WTC11 (cell line): Measurements from ENCODE around the gene RIMBP2. TPM values are rescaled to one million over a fixed set of nuclear protein-coding genes. Genes with fewer than 3 reads are reported as not detected.

ENCODE experiments used
- ATAC-seq: fragments of 200-7000 bp; cut with Tn5 transposase; 2 replicates; pipeline ENCODE4 v1.10.0; 2021; ENCODE audit warnings: mild to moderate bottlenecking, moderate library complexity
- CTCF ChIA-PET: fragments of 300-600 bp; sonication (Branson Sonifier 250); formaldehyde crosslinking; loops from one replicate; lab custom pipeline; 2021; ENCODE audit warnings: antibody characterized with exemption; lab: Charles Lee
- POLR2A ChIA-PET: fragments of 350-600 bp; sonication (Branson Sonifier 250); formaldehyde crosslinking; loops from one replicate; lab custom pipeline; 2021; ENCODE audit warnings: antibody characterized with exemption; lab: Charles Lee
- DNase-seq: peaks from one replicate; pipeline ENCODE4 v3.0.0; 2021; ENCODE audit warnings: low spot score
- H3K27ac Mint-ChIP-seq: 2 replicates; pipeline ENCODE4 v1.8.0; 2021; ENCODE audit warnings: mixed read lengths
- H3K27me3 Mint-ChIP-seq: 2 replicates; pipeline ENCODE4 v1.8.0; 2021; ENCODE audit warnings: low read depth, mild to moderate bottlenecking, moderate library complexity, mixed read lengths
- H3K36me3 Mint-ChIP-seq: 2 replicates; pipeline ENCODE4 v1.8.0; 2021; ENCODE audit warnings: mixed read lengths
- H3K4me1 Mint-ChIP-seq: 2 replicates; pipeline ENCODE4 v1.8.0; 2022; ENCODE audit warnings: mixed read lengths
- H3K4me3 Mint-ChIP-seq: 2 replicates; pipeline ENCODE4 v1.8.0; 2021; ENCODE audit warnings: mild to moderate bottlenecking, moderate library complexity, mixed read lengths
- H3K9me3 Mint-ChIP-seq: 2 replicates; pipeline ENCODE4 v1.8.0; 2021; ENCODE audit warnings: mixed read lengths
- ATF6 ChIP-seq: sonication (generic); formaldehyde crosslinking; IDR thresholded peaks from 2 replicates; pipeline ENCODE4 v1.8.1; 2023; ENCODE audit warnings: mild to moderate bottlenecking, missing genetic modification reagents
- CDX4 ChIP-seq: fragments of 250-450 bp; sonication (Bioruptor Pico); IDR thresholded peaks from 2 replicates; pipeline ENCODE4 v1.9.0; 2021; ENCODE audit warnings: moderate library complexity, mild to moderate bottlenecking, inconsistent platforms, borderline replicate concordance
- E2F5 ChIP-seq: sonication (generic); formaldehyde crosslinking; IDR thresholded peaks from 2 replicates; pipeline ENCODE4 v1.8.1; 2022; ENCODE audit warnings: mild to moderate bottlenecking, moderate library complexity, missing genetic modification reagents
- ETV6 ChIP-seq: sonication (generic); formaldehyde crosslinking; IDR thresholded peaks from 2 replicates; pipeline ENCODE4 v1.8.1; 2022; ENCODE audit warnings: mild to moderate bottlenecking, missing genetic modification reagents
- FOXJ3 ChIP-seq: sonication (generic); formaldehyde crosslinking; IDR thresholded peaks from 2 replicates; pipeline ENCODE4 v1.9.0; 2021; ENCODE audit warnings: missing genetic modification reagents, mild to moderate bottlenecking, borderline replicate concordance
- FOXP4 ChIP-seq: sonication (generic); formaldehyde crosslinking; IDR thresholded peaks from 2 replicates; pipeline ENCODE4 v1.8.0; 2022; ENCODE audit warnings: mild to moderate bottlenecking, missing genetic modification reagents
- GRHL2 ChIP-seq: fragments of 250-450 bp; sonication (Bioruptor Pico); IDR thresholded peaks from 2 replicates; pipeline ENCODE4 v1.8.0; 2022; ENCODE audit warnings: mild to moderate bottlenecking, moderate library complexity; ENCODE audit not compliant: insufficient replicate concordance, severe bottlenecking
- HMGA2 ChIP-seq: fragments of 250-450 bp; sonication (Bioruptor Pico); IDR thresholded peaks from 2 replicates; pipeline ENCODE4 v1.4.0; 2021; ENCODE audit warnings: mild to moderate bottlenecking, moderate library complexity
- IRF1 ChIP-seq: sonication (generic); formaldehyde crosslinking; IDR thresholded peaks from 2 replicates; pipeline ENCODE4 v1.8.0; 2023; ENCODE audit warnings: missing genetic modification reagents
- JUN ChIP-seq: sonication (generic); formaldehyde crosslinking; IDR thresholded peaks from 2 replicates; pipeline ENCODE4 v1.8.0; 2023; ENCODE audit warnings: mild to moderate bottlenecking, missing genetic modification reagents
- KAT7 ChIP-seq: sonication (generic); formaldehyde crosslinking; IDR thresholded peaks from 2 replicates; pipeline ENCODE4 v1.8.1; 2023; ENCODE audit warnings: missing genetic modification reagents, mild to moderate bottlenecking, borderline replicate concordance
- MLX ChIP-seq: sonication (generic); formaldehyde crosslinking; IDR thresholded peaks from 2 replicates; pipeline ENCODE4 v1.8.1; 2023; ENCODE audit warnings: mild to moderate bottlenecking, missing genetic modification reagents, moderate library complexity
- NFE2L1 ChIP-seq: sonication (generic); formaldehyde crosslinking; IDR thresholded peaks from 2 replicates; pipeline ENCODE4 v1.8.1; 2023; ENCODE audit warnings: missing genetic modification reagents
- NFYB ChIP-seq: sonication (generic); formaldehyde crosslinking; conservative IDR thresholded peaks from 2 replicates; pipeline ENCODE4 v1.8.0; 2022; ENCODE audit warnings: low read depth, missing genetic modification reagents
- NR3C1 ChIP-seq: sonication (generic); formaldehyde crosslinking; conservative IDR thresholded peaks from 2 replicates; pipeline ENCODE4 v1.8.1; 2023; ENCODE audit warnings: low read depth, mild to moderate bottlenecking, missing genetic modification reagents
- RELA ChIP-seq: sonication (generic); formaldehyde crosslinking; IDR thresholded peaks from 2 replicates; pipeline ENCODE4 v1.8.1; 2022; ENCODE audit warnings: missing genetic modification reagents, mild to moderate bottlenecking, borderline replicate concordance
- RORB ChIP-seq: fragments of 250-450 bp; sonication (Bioruptor Pico); IDR thresholded peaks from 2 replicates; pipeline ENCODE4 v1.9.0; 2021; ENCODE audit warnings: mild to moderate bottlenecking
- SMAD3 ChIP-seq: sonication (generic); formaldehyde crosslinking; IDR thresholded peaks from 2 replicates; pipeline ENCODE4 v1.8.0; 2022; ENCODE audit warnings: missing genetic modification reagents, mild to moderate bottlenecking, borderline replicate concordance
- SMAD4 ChIP-seq: sonication (generic); formaldehyde crosslinking; IDR thresholded peaks from 2 replicates; pipeline ENCODE4 v1.8.0; 2022; ENCODE audit warnings: mild to moderate bottlenecking, missing genetic modification reagents
- ZMAT4 ChIP-seq: fragments of 250-450 bp; sonication (Bioruptor Pico); IDR thresholded peaks from 2 replicates; pipeline ENCODE4 v1.9.0; 2021; ENCODE audit warnings: mild to moderate bottlenecking
- ZNF121 ChIP-seq: sonication (generic); formaldehyde crosslinking; IDR thresholded peaks from 2 replicates; pipeline ENCODE4 v1.8.0; 2023; ENCODE audit warnings: missing genetic modification reagents
- ZNF232 ChIP-seq: sonication (generic); formaldehyde crosslinking; IDR thresholded peaks from 2 replicates; pipeline ENCODE4 v1.8.0; 2022; ENCODE audit warnings: mild to moderate bottlenecking, missing genetic modification reagents
- ZSCAN18 ChIP-seq: fragments of 250-450 bp; sonication (Bioruptor Pico); IDR thresholded peaks from 2 replicates; pipeline ENCODE4 v2.1.2; 2022; ENCODE audit warnings: mild to moderate bottlenecking, moderate library complexity
- total RNA-seq: library from RNA; stranded (reverse); gene quantifications from 3 replicates; pipeline ENCODE4 v1.2.3, GENCODE V29; 2021

RIMBP2 gene
- total RNA-seq, 1 experiment from 2014 or later: 2.6 TPM

GRCh38 chr12:130656411-130656810 is 59.7 kb downstream of the RIMBP2 start:
- H3K9me3 Mint-ChIP-seq: peaks cover 24% of the 10 kb centered on the region
- peaks cover 13% of the 10 kb centered on the region; the same call in 1 of the 2 replicates for H3K36me3 Mint-ChIP-seq
- TF ChIP-seq RELA (CRISPR knock-in tag) (no peak), NFYB (no peak), KAT7 (CRISPR knock-in tag) (no peak), RORB (no peak), MLX (no peak), FOXJ3 (CRISPR knock-in tag) (no peak), SMAD4 (CRISPR knock-in tag) (no peak), FOXP4 (CRISPR knock-in tag) (no peak), ZNF121 (CRISPR knock-in tag) (no peak), ZMAT4 (CRISPR knock-in tag) (no peak), IRF1 (no peak), ZNF232 (CRISPR knock-in tag) (no peak), CDX4 (CRISPR knock-in tag) (no peak)
- TF ChIP-seq, all 79 proteins: peak for 0
- Mint-ChIP-seq H3K4me3 (no peak overlapping the region), H3K4me1 (peaks cover 10% of the 10 kb centered on the region; the same call in 1 of the 2 replicates), H3K27me3 (no peaks in the 10 kb centered on the region), H3K27ac (no peak overlapping the region)
- ChIA-PET POLR2A (no interaction called here), CTCF (no interaction called here)
- DNase-seq (no peak), ATAC-seq (no peak)

- H3K27ac Mint-ChIP-seq: no peak overlapping the region
- peaks cover 13% of the 10 kb centered on the region; the same call in 1 of the 2 replicates for H3K36me3 Mint-ChIP-seq
- TF ChIP-seq NFE2L1 (CRISPR knock-in tag) (no peak), ETV6 (CRISPR knock-in tag) (no peak), E2F5 (CRISPR knock-in tag) (no peak), ZSCAN18 (no peak), SMAD3 (CRISPR knock-in tag) (no peak), ATF6 (no peak), JUN (CRISPR knock-in tag) (no peak), FOXP4 (CRISPR knock-in tag) (no peak), GRHL2 (no peak), FOXJ3 (CRISPR knock-in tag) (no peak), HMGA2 (CRISPR knock-in tag) (no peak), NR3C1 (no peak)
- ChIA-PET CTCF (no interaction called here), POLR2A (no interaction called here)
- no peak overlapping the region for H3K4me3 Mint-ChIP-seq
- ATAC-seq (no peak), DNase-seq (no peak)
- peaks cover 24% of the 10 kb centered on the region for H3K9me3 Mint-ChIP-seq
- H3K4me1 Mint-ChIP-seq: peaks cover 14% of the 10 kb centered on the region
- H3K27me3 Mint-ChIP-seq: no peaks in the 10 kb centered on the region
These were observed 60.2 kb downstream of the RIMBP2 start for GRCh38 chr12:130655881-130656280.
